ENCODE results near the gene SLC39A11.
A peak's percentile ranks its signal among the peaks of the same experiment; 100 is the strongest.

DNA sequence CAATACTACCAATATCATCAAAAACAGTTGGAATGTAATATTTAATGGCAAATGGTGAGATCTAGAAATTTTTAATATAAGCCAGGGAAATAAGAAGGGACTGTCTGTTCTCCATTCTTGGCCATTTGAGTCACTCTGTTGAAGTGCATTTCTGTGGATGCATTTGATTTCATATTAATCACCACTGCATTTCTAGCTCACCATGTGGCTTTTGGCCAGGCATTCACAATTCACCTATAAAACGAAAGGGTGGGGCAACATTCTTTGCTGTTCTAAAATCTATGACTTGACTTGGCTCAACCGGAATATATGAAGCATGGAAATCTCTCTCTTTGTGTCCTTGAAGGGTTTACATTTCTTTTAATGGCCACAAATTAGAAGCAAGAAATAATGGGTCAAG, 483.0 kb downstream of the SLC39A11 start:
- TF ChIP-seq POLR2A (IDR thresholded peaks at IDR 0.05) (no peak), POLR2AphosphoS5 (IDR thresholded peaks at IDR 0.05) (peak in 1 of 3 donors; percentile 45)
- TF ChIP-seq, protein P1, sequence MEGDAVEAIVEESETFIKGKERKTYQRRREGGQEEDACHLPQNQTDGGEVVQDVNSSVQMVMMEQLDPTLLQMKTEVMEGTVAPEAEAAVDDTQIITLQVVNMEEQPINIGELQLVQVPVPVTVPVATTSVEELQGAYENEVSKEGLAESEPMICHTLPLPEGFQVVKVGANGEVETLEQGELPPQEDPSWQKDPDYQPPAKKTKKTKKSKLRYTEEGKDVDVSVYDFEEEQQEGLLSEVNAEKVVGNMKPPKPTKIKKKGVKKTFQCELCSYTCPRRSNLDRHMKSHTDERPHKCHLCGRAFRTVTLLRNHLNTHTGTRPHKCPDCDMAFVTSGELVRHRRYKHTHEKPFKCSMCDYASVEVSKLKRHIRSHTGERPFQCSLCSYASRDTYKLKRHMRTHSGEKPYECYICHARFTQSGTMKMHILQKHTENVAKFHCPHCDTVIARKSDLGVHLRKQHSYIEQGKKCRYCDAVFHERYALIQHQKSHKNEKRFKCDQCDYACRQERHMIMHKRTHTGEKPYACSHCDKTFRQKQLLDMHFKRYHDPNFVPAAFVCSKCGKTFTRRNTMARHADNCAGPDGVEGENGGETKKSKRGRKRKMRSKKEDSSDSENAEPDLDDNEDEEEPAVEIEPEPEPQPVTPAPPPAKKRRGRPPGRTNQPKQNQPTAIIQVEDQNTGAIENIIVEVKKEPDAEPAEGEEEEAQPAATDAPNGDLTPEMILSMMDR (IDR thresholded peaks at IDR 0.05) = no peak
